Measurements from ENCODE around the gene GAREM1. TPM values are rescaled to one million over a fixed set of nuclear protein-coding genes. Genes with fewer than 3 reads are reported as not detected.

The GAREM1 gene
- total RNA-seq, 2 donors from 2014 or later = not detected

- no peak overlapping the region for H3K4me3 Mint-ChIP-seq
- DNase-seq (ENCODE audit: low spot score) (no peak), ATAC-seq (no peak)
- H3K4me1 Mint-ChIP-seq (ENCODE audit: low read depth in 2 of 2) = no peaks in the 10 kb centered on the region
- no peaks in the 10 kb centered on the region for H3K9me3 Mint-ChIP-seq
- peaks cover 9 to 16% of the 10 kb centered on the region in 2 donors for H3K27me3 Mint-ChIP-seq
- H3K36me3 Mint-ChIP-seq = no peaks in the 10 kb centered on the region
- no peak overlapping the region for H3K27ac Mint-ChIP-seq
Measured at GRCh38 chr18:32383050-32383819, 87.4 kb downstream of the GAREM1 start.

DNA sequence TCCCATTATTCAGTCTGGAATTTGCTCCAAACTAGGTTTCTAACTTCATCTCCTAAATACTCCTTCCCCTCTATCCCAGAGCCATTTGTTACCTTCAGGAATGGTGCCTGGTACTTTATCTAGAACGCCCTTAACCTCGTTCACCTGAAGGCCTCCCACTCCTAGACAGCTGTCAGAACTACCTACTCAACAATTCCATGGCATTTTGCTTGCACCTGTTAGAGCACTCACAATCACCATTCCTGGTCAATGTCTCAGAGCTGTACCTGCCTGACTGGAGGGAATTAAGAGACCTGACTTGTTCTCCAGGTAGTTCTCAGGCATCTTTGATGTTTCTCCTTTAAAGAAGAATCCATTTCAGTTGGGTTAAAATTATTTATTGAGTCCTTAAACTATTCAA is 88.9 kb downstream of the GAREM1 start:
- Mint-ChIP-seq H3K27me3 (peaks cover 9 to 10% of the 10 kb centered on the region in 2 donors), H3K4me3 (no peak overlapping the region), H3K4me1 (ENCODE audit: low read depth in 2 of 2) (no peaks in the 10 kb centered on the region), H3K27ac (no peak overlapping the region), H3K9me3 (no peaks in the 10 kb centered on the region), H3K36me3 (no peaks in the 10 kb centered on the region)
- DNase-seq (ENCODE audit: low spot score) (no peak), ATAC-seq (no peak)

DNA sequence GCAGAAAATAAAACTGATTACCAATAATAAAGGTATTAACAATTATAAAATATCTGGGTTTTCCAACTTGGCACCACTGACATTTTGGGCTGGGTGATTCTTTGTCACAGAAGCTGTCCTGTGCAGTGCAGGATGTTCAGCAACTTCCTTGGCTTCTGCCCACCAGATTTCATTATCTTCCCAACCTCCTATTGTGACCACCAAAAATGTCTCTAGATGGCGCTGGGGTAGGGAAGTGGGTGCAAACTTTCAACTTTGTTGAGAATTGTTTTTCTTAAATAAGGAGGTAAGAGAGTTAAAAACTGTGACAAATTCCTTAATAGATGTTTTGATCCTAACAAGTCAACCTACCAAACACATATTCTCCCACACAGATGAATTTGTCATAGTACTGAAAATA is 90.1 kb downstream of the GAREM1 start:
- Mint-ChIP-seq H3K9me3 (no peaks in the 10 kb centered on the region), H3K36me3 (no peaks in the 10 kb centered on the region), H3K4me1 (ENCODE audit: low read depth in 2 of 2) (no peaks in the 10 kb centered on the region), H3K27me3 (peaks cover 9 to 10% of the 10 kb centered on the region in 2 donors), H3K4me3 (no peak overlapping the region), H3K27ac (no peak overlapping the region)
- no peak for ATAC-seq
- no peak for DNase-seq (ENCODE audit: low spot score)

GRCh38 chr18:32379891-32380290 is 90.8 kb downstream of the GAREM1 start:
- no peaks in the 10 kb centered on the region for H3K9me3 Mint-ChIP-seq

DNA sequence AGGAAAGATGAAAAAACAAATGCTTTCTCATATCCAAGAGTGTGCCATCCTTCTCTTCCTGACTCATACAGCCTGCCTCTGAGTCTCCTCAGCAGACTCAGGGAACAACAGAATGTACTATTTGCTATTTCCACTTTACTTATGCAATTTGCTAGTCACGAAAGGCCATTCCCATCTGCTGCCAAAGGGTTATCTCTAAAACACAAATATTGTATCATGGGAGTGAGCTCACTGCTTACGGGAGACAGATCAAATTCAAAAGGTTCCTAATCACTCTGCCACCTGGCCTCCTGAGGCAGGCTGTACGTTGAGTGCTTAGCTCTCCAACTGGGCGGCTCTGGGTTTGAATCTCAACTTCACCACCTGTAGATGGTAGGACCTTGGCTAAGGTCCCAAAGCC is 92.0 kb downstream of the GAREM1 start:
- no peaks in the 10 kb centered on the region for H3K9me3 Mint-ChIP-seq
- no peak overlapping the region for H3K4me3 Mint-ChIP-seq
- no peak for ATAC-seq
- no peak for DNase-seq (ENCODE audit: low spot score)
- no peak overlapping the region for H3K27ac Mint-ChIP-seq
- H3K4me1 Mint-ChIP-seq (ENCODE audit: low read depth in 2 of 2) = no peaks in the 10 kb centered on the region
- peaks cover 9 to 10% of the 10 kb centered on the region in 2 donors for H3K27me3 Mint-ChIP-seq
- H3K36me3 Mint-ChIP-seq = no peaks in the 10 kb centered on the region

More at GRCh38 chr18:32379891-32380290, 90.8 kb downstream of the GAREM1 start:
- H3K4me3 Mint-ChIP-seq = no peak overlapping the region
- no peak overlapping the region for H3K27ac Mint-ChIP-seq
- no peak for DNase-seq (ENCODE audit: low spot score)
- peaks cover 9 to 10% of the 10 kb centered on the region in 2 donors for H3K27me3 Mint-ChIP-seq
- ATAC-seq = no peak
- H3K4me1 Mint-ChIP-seq (ENCODE audit: low read depth in 2 of 2) = no peaks in the 10 kb centered on the region
- H3K36me3 Mint-ChIP-seq = no peaks in the 10 kb centered on the region

GRCh38 chr18:32373995-32374394 is 96.7 kb downstream of the GAREM1 start:
- Mint-ChIP-seq H3K36me3 (no peaks in the 10 kb centered on the region), H3K27me3 (peaks cover 3 to 7% of the 10 kb centered on the region in 2 donors), H3K9me3 (no peaks in the 10 kb centered on the region), H3K27ac (no peak overlapping the region), H3K4me1 (ENCODE audit: low read depth in 2 of 2) (no peaks in the 10 kb centered on the region), H3K4me3 (no peak overlapping the region)
- DNase-seq (ENCODE audit: low spot score) = no peak
- ATAC-seq = no peak

DNA sequence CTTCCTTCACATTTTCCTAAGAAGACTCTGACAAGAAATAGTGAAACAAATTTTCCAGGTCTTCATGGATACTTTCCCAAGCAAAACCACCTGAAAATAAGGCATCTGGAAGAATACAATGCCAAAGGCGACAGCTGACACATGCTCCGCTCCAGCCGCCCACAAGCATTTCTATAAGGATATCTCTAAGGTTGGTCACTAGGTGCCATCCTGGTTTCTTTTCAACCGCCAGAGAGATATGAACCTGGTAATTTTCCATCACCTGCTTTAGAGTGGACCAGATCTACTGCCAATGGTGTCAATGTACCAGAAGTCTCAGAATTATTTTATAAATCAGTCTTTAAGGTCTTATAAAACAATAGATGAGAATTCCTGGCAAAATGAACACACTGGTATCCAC is 97.2 kb downstream of the GAREM1 start:
- ATAC-seq (no peak), DNase-seq (ENCODE audit: low spot score) (no peak)
- H3K36me3 Mint-ChIP-seq = no peaks in the 10 kb centered on the region
- no peak overlapping the region for H3K27ac Mint-ChIP-seq
- peaks cover 0 to 7% of the 10 kb centered on the region in 2 donors for H3K27me3 Mint-ChIP-seq
- no peak overlapping the region for H3K4me3 Mint-ChIP-seq
- no peaks in the 10 kb centered on the region for H3K4me1 Mint-ChIP-seq (ENCODE audit: low read depth in 2 of 2)
- no peaks in the 10 kb centered on the region for H3K9me3 Mint-ChIP-seq

DNA sequence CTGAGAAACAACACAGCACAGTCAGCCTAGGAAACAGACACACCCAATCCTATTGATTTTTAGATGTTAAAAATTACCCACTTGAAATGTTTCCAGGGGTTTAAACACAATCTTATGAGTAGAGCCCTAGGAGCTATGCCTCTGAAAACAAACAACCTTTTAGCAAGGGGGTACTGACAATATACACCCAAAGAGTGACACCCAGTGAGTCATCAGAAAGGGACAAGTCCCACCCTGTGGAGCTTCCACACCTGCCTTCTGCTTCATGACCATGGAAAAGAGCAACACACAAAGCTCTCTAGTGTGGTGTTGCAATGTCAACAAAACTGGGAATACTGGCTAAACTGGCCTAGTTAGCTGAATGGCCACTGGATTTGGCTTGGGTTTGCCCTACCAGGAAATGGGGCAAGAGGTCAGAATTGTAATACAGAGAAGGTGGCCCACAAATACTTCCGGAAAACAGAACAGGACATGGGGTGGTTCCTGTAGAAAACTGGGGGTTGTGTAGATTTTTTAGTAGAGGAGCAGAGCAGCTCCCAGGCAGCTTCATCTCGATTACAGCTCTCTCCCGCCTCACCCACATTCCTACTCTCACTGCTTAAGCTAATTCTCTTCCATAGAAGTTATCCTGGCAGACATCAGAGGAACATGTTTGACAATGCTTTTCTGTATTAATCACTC is 98.2 kb downstream of the GAREM1 start:
- Mint-ChIP-seq H3K4me1 (ENCODE audit: low read depth in 2 of 2) (no peaks in the 10 kb centered on the region), H3K9me3 (no peaks in the 10 kb centered on the region), H3K36me3 (no peaks in the 10 kb centered on the region), H3K4me3 (no peak overlapping the region), H3K27ac (no peak overlapping the region), H3K27me3 (peaks cover 0 to 13% of the 10 kb centered on the region in 2 donors)
- no peak for DNase-seq (ENCODE audit: low spot score)
- ATAC-seq = no peak

DNA sequence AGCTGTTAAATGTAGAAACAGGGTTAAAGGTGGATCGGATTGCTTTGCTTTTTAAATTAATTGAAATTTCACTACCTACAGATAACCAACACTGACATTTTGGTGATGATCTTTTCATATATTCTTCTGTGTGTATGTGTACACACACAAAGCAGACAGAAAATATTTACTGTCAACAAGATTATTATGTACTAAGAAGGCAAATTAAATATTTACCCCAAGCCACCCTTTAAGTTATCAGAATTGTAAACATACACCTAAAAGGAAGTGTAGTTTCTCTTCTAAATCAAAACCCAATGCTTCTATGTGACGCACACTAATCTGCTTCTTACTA is 98.7 kb downstream of the GAREM1 start:
- H3K27ac Mint-ChIP-seq = no peak overlapping the region
- no peaks in the 10 kb centered on the region for H3K36me3 Mint-ChIP-seq
- no peak for ATAC-seq
- no peaks in the 10 kb centered on the region for H3K9me3 Mint-ChIP-seq
- H3K4me1 Mint-ChIP-seq (ENCODE audit: low read depth in 2 of 2) = no peaks in the 10 kb centered on the region
- peaks cover 0 to 13% of the 10 kb centered on the region in 2 donors for H3K27me3 Mint-ChIP-seq
- no peak overlapping the region for H3K4me3 Mint-ChIP-seq
- no peak for DNase-seq (ENCODE audit: low spot score)

GRCh38 chr18:32371384-32371783 is 99.3 kb downstream of the GAREM1 start:
- DNase-seq (ENCODE audit: low spot score) = no peak
- Mint-ChIP-seq H3K9me3 (no peaks in the 10 kb centered on the region), H3K4me1 (ENCODE audit: low read depth in 2 of 2) (no peaks in the 10 kb centered on the region), H3K36me3 (no peaks in the 10 kb centered on the region), H3K4me3 (no peak overlapping the region), H3K27ac (no peak overlapping the region), H3K27me3 (peaks cover 0 to 13% of the 10 kb centered on the region in 2 donors)
- ATAC-seq = no peak

GRCh38 chr18:32368991-32369390 is 101.7 kb downstream of the GAREM1 start:
- DNase-seq (ENCODE audit: low spot score) (no peak), ATAC-seq (no peak)
- H3K9me3 Mint-ChIP-seq = no peaks in the 10 kb centered on the region
- no peaks in the 10 kb centered on the region for H3K4me1 Mint-ChIP-seq (ENCODE audit: low read depth in 2 of 2)
- H3K27me3 Mint-ChIP-seq = peaks cover 3 to 13% of the 10 kb centered on the region in 2 donors
- no peak overlapping the region for H3K27ac Mint-ChIP-seq
- no peak overlapping the region for H3K4me3 Mint-ChIP-seq
- H3K36me3 Mint-ChIP-seq = no peaks in the 10 kb centered on the region

DNA sequence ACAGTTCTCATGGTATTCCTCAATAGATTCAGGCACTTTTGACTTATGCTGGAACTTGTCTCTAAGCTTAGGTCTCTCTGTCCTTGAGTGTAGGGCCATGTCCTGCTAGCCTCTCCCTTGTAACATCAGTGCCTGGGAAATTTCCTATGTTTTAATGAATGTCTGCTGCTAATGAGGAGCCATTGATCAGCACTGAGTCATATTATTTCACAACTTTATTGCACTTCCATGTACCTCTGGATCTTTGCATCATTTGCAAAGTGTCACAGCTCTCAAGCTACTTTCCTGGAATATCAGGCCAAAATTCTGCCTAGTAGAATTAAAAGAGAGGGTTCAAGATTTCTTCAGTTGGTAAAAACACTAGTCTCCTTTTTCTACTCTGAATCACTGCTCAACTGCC is 102.5 kb downstream of the GAREM1 start:
- no peak for DNase-seq (ENCODE audit: low spot score)
- Mint-ChIP-seq H3K4me3 (no peak overlapping the region), H3K9me3 (no peaks in the 10 kb centered on the region), H3K36me3 (no peaks in the 10 kb centered on the region), H3K27ac (no peak overlapping the region), H3K27me3 (peaks cover 3 to 13% of the 10 kb centered on the region in 2 donors), H3K4me1 (ENCODE audit: low read depth in 2 of 2) (no peaks in the 10 kb centered on the region)
- ATAC-seq = no peak

DNA sequence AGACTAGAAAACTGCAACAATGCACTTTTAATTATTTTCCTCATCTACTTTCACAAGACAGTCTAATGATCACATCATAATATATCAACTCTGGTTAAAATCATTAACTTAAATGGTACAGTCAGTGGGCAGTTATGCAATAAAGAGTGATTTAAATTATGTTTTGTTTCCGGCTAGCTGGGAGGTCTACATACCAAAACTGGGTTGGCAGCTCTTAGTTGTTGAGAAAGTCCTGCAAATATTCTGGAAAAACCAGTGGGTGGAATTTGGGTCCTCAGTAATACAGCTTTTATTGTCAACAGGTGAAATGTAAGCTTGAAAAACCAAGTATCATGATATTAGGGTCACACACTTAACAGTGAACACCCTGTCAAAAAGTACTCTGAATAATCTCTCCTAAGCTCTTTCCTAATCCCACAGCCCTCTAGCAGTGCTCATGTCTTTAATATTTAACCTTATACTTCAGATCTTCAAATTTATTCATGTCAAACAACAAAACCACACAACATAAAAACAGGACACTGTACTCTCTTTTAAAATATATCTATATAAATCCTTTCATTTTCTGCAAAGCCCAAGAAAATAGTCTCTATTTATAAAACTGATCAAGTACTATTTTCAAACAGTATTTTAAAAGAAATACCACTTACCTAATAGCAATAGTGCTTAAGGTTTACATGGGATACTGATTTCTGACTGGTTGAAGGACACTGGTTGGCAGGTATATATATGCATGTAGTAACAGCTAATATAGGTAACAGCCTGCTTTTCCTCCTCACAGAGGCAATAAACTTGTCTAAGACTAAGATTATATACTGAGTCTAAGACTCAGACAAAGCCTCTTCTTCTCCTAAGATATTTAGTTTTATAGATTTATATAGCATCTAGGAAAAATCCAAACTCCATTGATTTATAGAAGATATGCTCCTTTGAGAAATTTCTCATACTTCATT is 103.8 kb downstream of the GAREM1 start:
- ATAC-seq = no peak
- peaks cover 3 to 13% of the 10 kb centered on the region in 2 donors for H3K27me3 Mint-ChIP-seq

DNA sequence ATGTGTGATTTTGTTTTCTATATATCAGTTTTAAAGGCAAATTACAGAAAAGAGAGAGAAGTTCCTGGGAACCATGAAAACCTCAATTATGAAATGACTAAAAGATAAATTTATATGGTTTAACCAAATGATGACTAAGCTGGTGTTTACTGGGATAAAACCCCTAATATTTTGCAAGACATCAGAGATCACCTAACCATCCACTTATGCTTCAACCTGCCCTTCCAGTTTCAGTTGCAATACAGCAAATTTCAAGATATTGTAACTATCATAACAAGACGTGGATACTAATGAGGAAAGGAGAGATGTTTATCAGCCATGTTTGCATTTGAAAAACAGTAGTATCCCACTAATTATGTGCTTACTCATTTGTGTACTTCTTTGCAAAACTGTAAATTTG is 108.2 kb downstream of the GAREM1 start:
- Mint-ChIP-seq H3K9me3 (no peaks in the 10 kb centered on the region), H3K4me3 (no peak overlapping the region), H3K27ac (no peak overlapping the region), H3K36me3 (no peaks in the 10 kb centered on the region), H3K4me1 (ENCODE audit: low read depth in 2 of 2) (no peaks in the 10 kb centered on the region), H3K27me3 (peaks cover 5 to 7% of the 10 kb centered on the region in 2 donors)
- DNase-seq (ENCODE audit: low spot score) (no peak), ATAC-seq (no peak)

More for the DNA sequence above, 103.8 kb downstream of the GAREM1 start:
- DNase-seq (ENCODE audit: low spot score) = no peak
- no peaks in the 10 kb centered on the region for H3K9me3 Mint-ChIP-seq
- no peak overlapping the region for H3K4me3 Mint-ChIP-seq
- H3K27ac Mint-ChIP-seq = no peak overlapping the region
- no peaks in the 10 kb centered on the region for H3K4me1 Mint-ChIP-seq (ENCODE audit: low read depth in 2 of 2)
- no peaks in the 10 kb centered on the region for H3K36me3 Mint-ChIP-seq

Measured in natural killer cell treated with Interleukin-12 subunit alpha and Interleukin-12 subunit beta and Interleukin-15 and Interleukin-18, amount 100 ng/mL, for 72 hours (primary cell).